Right renal pelvis (tissue), 4 donors: Measurements from ENCODE around the gene GAB2. TPM values are rescaled to one million over a fixed set of nuclear protein-coding genes. Genes with fewer than 3 reads are reported as not detected.
A peak's percentile ranks its signal among the peaks of the same experiment; 100 is the strongest.

ENCODE experiments used
- DNase-seq, 4 donors: peaks; one replicate each; pipeline ENCODE4 v3.0.0-alpha.2; 2013; ENCODE audit warnings: low read depth in 4 of 4, low spot score in 3 of 4, missing footprints in 1 of 4
- polyA plus RNA-seq, 4 donors: library from polyadenylated mRNA; unstranded; fragments of 120-200 nt; gene quantifications; one replicate each; pipeline ENCODE4 v1.2.1, GENCODE V29; 2013; ENCODE audit not compliant: insufficient read length in 4 of 4

GAB2 gene
- polyA plus RNA-seq, 4 donors, result 17.4 to 20.1 (median 18.0) TPM

- no peak for DNase-seq
These were observed 10.6 kb upstream of the GAB2 start for GRCh38 chr11:78428266-78428636.

- no peak for DNase-seq
These were observed 10.1 kb upstream of the GAB2 start for GRCh38 chr11:78427615-78428265.

- no peak for DNase-seq
These were observed 9.2 kb upstream of the GAB2 start for GRCh38 chr11:78426845-78427244.

GRCh38 chr11:78425399-78426070, 7.9 kb upstream of the GAB2 start:
- DNase-seq, result no peak

DNA sequence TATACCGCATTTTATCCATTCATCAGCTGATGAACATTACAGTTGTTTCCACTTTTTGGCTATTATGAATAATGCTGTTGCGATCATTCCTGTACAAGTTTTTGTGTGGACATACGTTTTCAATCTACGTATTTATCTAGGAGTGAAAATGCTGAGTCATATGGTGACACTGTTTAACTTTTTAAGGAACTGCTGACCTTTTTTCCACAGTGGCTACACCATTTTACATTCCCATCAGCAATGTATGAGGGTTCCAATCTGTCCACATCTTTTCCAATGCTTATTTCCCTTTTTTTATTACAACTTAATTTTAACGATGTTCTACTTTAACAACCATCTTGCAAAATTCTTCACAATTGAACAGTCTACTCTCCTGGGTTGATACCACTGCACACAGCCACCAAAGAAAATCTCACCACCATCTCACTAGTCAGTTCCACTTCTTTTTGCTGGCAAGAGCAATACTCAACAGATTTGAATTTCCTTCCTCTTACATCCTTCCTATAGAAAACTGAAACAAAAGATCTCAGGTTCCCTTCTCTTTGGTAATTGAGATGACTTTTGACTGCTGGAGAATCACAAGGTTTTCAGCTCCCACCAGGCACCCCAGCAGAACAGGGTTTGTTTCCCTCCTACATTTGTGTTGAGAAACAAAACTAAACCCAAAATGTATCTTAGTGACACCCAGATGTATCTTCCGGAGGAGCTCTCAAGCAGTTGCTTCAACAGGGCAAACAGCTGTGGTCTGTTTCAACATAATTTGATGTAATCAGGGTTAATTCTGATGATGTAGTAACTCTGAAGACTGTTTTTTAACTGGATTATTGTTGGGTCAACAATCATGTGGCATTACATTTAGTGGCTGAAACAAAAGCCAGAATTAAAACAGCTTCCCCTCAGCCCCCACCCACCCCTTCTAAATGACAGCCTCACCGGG, 7.0 kb upstream of the GAB2 start:
- no peak for DNase-seq

DNA sequence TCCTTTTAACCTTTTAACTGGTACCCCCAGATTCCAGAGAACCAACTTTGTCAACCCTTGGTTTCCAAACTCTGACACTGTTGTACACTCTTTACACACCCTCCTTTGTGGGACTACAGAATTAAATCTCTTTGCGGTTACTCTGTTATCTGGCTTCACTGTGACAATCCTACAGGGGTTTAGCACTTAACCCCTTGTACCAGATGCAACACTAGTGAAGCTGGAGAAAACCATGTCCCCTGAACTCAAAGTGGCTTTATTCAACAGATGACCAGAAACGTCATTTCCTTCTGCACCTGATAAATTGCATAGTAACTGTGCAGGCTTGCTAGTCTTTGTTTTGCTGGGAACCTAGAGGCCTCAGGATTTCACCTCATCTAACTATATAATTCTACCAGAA, 5.6 kb upstream of the GAB2 start:
- no peak for DNase-seq

DNA sequence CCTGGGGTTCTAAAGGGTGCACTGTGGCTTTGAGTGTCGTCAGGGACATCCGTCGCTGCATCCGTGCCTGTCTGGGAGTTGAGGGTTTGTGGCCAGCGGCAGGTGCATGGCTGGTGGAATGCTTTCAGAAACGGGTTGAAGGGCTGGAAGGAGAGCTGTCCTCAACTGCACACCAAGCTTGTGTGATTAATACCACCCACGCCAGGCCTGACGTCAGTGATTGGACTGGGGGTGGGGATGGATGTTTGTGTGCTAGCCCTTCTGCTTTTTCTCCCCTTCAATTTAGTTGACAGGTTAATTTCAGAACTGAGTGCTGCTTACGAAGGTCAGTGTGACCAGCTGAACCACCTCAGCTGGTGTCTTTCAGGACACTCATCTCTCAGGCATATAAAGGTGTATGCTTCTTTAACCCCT, 3.2 kb upstream of the GAB2 start:
- peak in 1 of 4 donors; percentile 33 for DNase-seq

DNA sequence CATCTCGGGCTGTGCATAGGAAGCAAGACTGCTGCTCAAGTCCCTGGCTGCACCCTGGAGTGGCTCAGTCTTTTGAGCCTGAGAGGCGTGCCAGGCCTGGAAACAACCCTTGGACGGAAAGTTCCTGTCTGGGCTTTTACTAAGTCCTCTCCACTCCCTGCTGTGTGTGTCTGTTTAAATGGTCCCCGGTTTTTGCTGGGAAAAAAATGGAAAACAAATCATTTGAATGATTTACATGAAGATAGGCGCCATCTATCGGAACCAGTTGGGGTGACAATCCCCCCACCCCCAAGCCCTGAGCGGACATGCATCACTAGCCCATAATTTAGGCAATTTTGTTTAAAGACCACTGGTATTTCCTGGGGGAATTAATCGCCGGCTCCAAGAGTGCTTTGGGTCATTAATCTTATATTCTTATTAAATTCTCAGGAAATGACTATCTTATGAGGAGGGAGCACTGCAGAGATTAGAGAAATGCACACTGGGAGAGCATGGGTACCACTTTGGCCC, 2.7 kb upstream of the GAB2 start:
- peak in 3 of 4 donors; percentile 68 to 72 (median 72) for DNase-seq

GRCh38 chr11:78419327-78419726, 1.7 kb upstream of the GAB2 start:
- no peak for DNase-seq

DNA sequence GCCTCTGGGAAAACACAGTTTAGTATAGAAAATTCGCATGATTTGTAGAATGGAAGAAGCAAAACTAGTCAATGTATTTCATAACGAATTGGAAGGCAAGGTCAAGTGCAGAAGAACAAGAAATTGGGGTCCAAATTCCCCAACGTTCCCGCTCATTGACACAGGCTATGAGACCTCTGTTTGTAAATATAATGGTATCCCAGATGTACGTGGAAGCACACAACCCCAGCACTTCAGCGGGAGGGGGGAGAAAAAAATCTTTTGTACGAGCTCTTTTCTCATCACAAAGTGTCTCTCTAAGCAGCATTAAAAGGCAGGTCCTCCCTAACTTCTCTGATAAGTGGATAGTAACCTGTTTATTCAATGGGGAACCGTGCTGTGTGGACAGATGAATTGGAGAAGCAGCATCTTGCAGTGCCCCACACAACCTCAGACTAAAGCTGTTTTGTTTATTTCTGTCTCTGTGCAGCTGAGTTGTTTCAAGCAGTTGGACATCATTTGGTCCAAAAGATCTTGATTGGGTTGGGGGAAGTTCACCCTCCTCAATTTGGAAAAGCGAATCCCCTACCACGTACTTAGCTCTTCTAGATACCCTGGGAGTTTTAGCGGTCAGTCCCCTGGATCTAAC, 1.1 kb upstream of the GAB2 start:
- DNase-seq, result no peak

DNA sequence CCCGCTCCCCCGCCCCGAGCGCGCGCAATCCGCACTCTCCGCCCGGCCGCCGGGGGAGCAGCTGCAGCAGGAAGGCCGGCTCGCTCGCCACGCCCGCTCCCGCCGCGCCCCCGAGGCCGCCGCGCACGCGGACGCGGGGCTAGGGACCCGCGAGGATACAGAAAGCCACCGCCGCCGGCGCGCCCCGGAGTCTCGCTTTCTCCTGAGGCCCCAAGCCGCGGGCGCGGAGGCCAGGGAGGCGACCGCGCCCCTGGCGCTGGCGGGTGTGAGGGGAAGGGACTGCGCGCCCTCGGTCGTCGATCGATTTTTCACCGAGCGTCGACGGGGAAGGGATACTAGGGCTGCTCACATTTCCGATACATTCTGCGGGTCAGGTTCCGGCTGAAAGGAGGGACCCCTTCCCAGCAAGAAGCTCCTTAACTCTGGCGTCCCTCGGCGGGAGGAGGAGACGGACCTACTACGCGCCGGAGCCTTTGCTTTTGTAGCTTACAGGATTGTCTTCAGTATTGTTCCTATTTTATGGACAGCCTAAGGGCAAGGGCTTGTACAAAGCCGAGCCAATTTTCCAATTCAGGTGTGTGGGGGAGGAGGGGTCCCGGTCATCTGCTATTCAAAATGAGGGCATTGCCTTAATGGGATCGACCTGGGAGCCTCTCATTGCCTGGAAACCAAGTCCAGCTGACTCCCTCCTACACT, 416 bp upstream of the GAB2 start:
- peak in 3 of 4 donors; percentile 72 to 73 (median 72) for DNase-seq

GRCh38 chr11:78416285-78417174, 1.1 kb downstream of the GAB2 start:
- DNase-seq, result peak; percentile 69 to 77 (median 74)

- no peak for DNase-seq
These were observed 2.3 kb downstream of the GAB2 start for GRCh38 chr11:78415338-78415737.

GRCh38 chr11:78414321-78415051, 3.1 kb downstream of the GAB2 start:
- DNase-seq, result no peak

GRCh38 chr11:78408619-78409018, 9.0 kb downstream of the GAB2 start:
- DNase-seq, result no peak

- no peak for DNase-seq
These were observed 10.9 kb downstream of the GAB2 start for GRCh38 chr11:78406568-78407196.

- no peak for DNase-seq
These were observed 11.8 kb downstream of the GAB2 start for GRCh38 chr11:78405805-78406204.

DNA sequence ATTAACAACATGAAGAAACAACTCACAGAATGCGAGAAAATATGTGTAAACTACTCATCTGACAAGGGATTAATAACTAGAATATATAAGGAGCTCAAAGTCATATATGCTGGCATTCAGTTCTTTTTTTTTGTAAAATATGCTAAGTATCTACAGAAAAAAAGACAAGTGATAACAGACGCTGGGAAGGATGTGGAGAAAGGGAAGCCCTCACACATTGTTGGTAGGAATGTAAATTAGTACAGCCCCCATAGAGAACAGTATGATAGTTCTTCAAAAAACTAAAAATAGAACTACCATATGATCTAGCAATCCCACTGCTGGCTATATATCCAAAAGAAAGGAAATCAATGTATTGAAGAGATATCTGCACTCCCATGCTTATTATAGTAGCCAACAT, 13.8 kb downstream of the GAB2 start:
- no peak for DNase-seq
